PC-9 (cell line): Measurements from ENCODE around the gene CXorf49B. TPM values are rescaled to one million over a fixed set of nuclear protein-coding genes. Genes with fewer than 3 reads are reported as not detected.
"Not testable (repeated sequence)": the region's sequence is repeated elsewhere in the genome, so short reads cannot be mapped to it uniquely, and the experiment has no call there.

Experiments
- Bru-seq: library from RNA; stranded (reverse); fragments of 400-500 nt; gene quantifications from one replicate; lab custom pipeline; 2021; lab: Mats Ljungman, UMichigan
- BruChase-seq, 2 experiments: library from RNA; stranded (reverse); fragments of 400-500 nt; gene quantifications; one replicate each; lab custom pipeline; 2021; lab: Mats Ljungman, UMichigan
- BruUV-seq: library from RNA; stranded (reverse); fragments of 400-500 nt; replicated peaks from 2 replicates; lab custom pipeline; 2021; lab: Mats Ljungman, UMichigan
- CTCF ChIA-PET: fragments of 300-600 bp; sonication (Branson Sonifier 250); formaldehyde crosslinking; loops from one replicate; lab custom pipeline; 2022; ENCODE audit warnings: antibody characterized with exemption; lab: Charles Lee
- POLR2A ChIA-PET: fragments of 300-600 bp; sonication (Branson Sonifier 250); formaldehyde crosslinking; loops from one replicate; lab custom pipeline; 2022; ENCODE audit warnings: antibody characterized with exemption; ENCODE audit not compliant: unreplicated experiment; lab: Charles Lee
- DNase-seq, 2 experiments: peaks; one replicate each; pipeline versions ENCODE4 v3.0.0 to v3.0.0-alpha.2; 2015 to 2022; ENCODE audit warnings: mixed read lengths in 1 of 2
- H2AFZ ChIP-seq: fragments of 200-600 bp; sonication (generic); 2 replicates; pipeline ENCODE4 v1.8.1; 2017; ENCODE audit warnings: antibody characterized with exemption
- H3F3A ChIP-seq: fragments of 200-600 bp; sonication (generic); 2 replicates; pipeline ENCODE4 v1.8.1; 2017; ENCODE audit warnings: antibody characterized with exemption, mild to moderate bottlenecking, low read depth; ENCODE audit not compliant: insufficient read depth
- H3K27ac ChIP-seq: fragments of 200-600 bp; sonication (generic); 2 replicates; pipeline ENCODE4 v1.6.1; 2016; ENCODE audit warnings: mixed run types
- H3K27me3 ChIP-seq: fragments of 200-600 bp; sonication (generic); 2 replicates; pipeline ENCODE4 v1.6.1; 2016; ENCODE audit warnings: low read depth, mixed run types; ENCODE audit not compliant: insufficient read depth
- H3K36me3 ChIP-seq: fragments of 200-600 bp; sonication (generic); 2 replicates; pipeline ENCODE4 v1.6.1; 2016; ENCODE audit warnings: low read depth, mixed run types
- H3K4me1 ChIP-seq: fragments of 200-600 bp; sonication (generic); replicated peaks from 2 replicates; pipeline ENCODE4 v1.6.1; 2016; ENCODE audit warnings: mixed run types; ENCODE audit not compliant: insufficient read depth
- H3K4me2 ChIP-seq: fragments of 200-600 bp; sonication (generic); 2 replicates; pipeline ENCODE4 v1.6.1; 2017; ENCODE audit warnings: mixed run types
- H3K4me3 ChIP-seq: fragments of 200-600 bp; sonication (generic); 2 replicates; pipeline ENCODE4 v1.6.1; 2016; ENCODE audit warnings: mixed run types
- H3K79me2 ChIP-seq: fragments of 200-600 bp; sonication (generic); 2 replicates; pipeline ENCODE4 v1.6.1; 2017; ENCODE audit warnings: low read depth, mixed run types
- H3K9me2 ChIP-seq: fragments of 200-600 bp; sonication (generic); 2 replicates; pipeline ENCODE4 v1.8.1; 2017; ENCODE audit warnings: mild to moderate bottlenecking; ENCODE audit not compliant: insufficient read depth
- H3K9me3 ChIP-seq: fragments of 200-600 bp; sonication (generic); 2 replicates; pipeline ENCODE4 v1.8.1; 2016; ENCODE audit warnings: low read depth; ENCODE audit not compliant: insufficient read depth
- H4K20me1 ChIP-seq: fragments of 200-600 bp; sonication (generic); 2 replicates; pipeline ENCODE4 v1.8.1; 2017; ENCODE audit not compliant: insufficient read depth
- intact Hi-C: fragments of 100-400 bp; cut with micrococcal nuclease; formaldehyde crosslinking; loops from one replicate; pipeline ENCODE4 v1.10.0; 2022; ENCODE audit not compliant: unreplicated experiment
- long read RNA-seq: library from polyadenylated mRNA; stranded (forward); transcript quantifications from one replicate; pipeline ENCODE4 v2.0.0, GENCODE V29; 2022
- total RNA-seq: library from RNA; stranded (reverse); gene quantifications from 2 replicates; pipeline ENCODE4 v1.2.3, GENCODE V29; 2021

The CXorf49B gene
- total RNA-seq, result not detected in 2 replicates
- Bru-seq, nascent RNA, result not detected
- not detected for BruChase-seq, experiment 1, labeled RNA remaining after a 2-hour chase
- BruChase-seq, experiment 2, labeled RNA remaining after a 6-hour chase, result not detected
- long read RNA-seq, result 0 reads

DNA sequence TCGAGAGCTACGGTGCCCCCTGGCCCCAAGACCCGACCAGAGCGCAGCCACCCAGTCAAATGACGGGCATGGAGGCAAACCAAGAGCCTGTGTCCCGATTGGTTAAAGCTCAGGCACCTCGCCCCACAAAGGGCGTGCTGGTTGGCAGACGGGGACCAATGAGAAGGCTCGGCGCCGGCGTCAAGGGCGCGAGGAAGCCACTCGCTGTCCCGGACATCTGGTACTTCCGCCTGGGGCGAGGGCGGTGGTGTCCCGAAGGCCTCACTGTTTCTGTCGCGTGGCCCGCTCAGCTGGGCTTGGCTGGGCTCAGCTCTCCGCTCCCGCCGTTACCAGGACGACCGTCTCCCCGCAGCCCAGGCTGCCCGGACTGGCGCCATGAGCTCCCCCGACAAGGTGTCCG, at the start of gene CXorf49B:
CXorf49B (plus strand) TSS at position 301 of the 400 bp plus-strand sequence; CDS start at position 376, 75 bp downstream.
- DNase-seq, intact Hi-C loops, H3K4me1 ChIP-seq, H3K27ac ChIP-seq, H3K4me2 ChIP-seq, BruUV-seq, POLR2A ChIA-PET, H3K27me3 ChIP-seq, H4K20me1 ChIP-seq, H3K9me2 ChIP-seq, H3K36me3 ChIP-seq, H3K9me3 ChIP-seq, H3F3A ChIP-seq, CTCF ChIA-PET, H2AFZ ChIP-seq, H3K79me2 ChIP-seq, H3K4me3 ChIP-seq: not testable (repeated sequence)

GRCh38 chrX:71714064-71714463, 49.1 kb upstream of the CXorf49B start:
- H3K9me2 ChIP-seq, H2AFZ ChIP-seq, H3K79me2 ChIP-seq, H3K4me1 ChIP-seq, H3K27ac ChIP-seq, H3F3A ChIP-seq, H3K4me2 ChIP-seq, CTCF ChIA-PET, BruUV-seq, POLR2A ChIA-PET, H3K9me3 ChIP-seq, H4K20me1 ChIP-seq, H3K36me3 ChIP-seq, DNase-seq, H3K4me3 ChIP-seq, intact Hi-C loops, H3K27me3 ChIP-seq: not testable (repeated sequence)

- H3K9me3 ChIP-seq, H3K4me3 ChIP-seq, H4K20me1 ChIP-seq, DNase-seq, BruUV-seq, H3F3A ChIP-seq, intact Hi-C loops, H2AFZ ChIP-seq, H3K4me2 ChIP-seq, H3K36me3 ChIP-seq, H3K79me2 ChIP-seq, H3K27ac ChIP-seq, H3K27me3 ChIP-seq, H3K9me2 ChIP-seq, CTCF ChIA-PET, H3K4me1 ChIP-seq, POLR2A ChIA-PET: not testable (repeated sequence)
These were observed 47.6 kb upstream of the CXorf49B start for GRCh38 chrX:71715551-71715950.

DNA sequence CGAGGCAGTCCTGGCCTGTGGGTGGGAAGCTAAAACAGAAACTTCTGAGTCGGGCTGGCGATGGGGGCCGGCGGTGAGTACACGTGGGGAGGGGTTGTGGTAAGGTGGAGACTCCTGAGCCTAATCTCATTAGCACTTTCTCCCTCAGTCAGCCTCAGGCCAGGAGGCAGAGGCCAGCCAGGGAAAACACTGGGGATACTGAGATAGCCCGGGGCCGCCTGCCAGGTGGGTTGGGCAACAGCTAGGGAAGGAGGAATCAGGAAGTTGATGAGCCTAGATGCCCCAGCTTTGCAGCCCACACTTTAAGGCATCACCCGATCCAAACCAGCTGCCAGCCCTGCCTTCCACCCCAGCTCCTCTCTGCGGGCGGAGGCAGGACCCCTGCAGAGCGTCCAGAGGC, 46.8 kb upstream of the CXorf49B start:
- BruUV-seq, POLR2A ChIA-PET: not testable (repeated sequence)

GRCh38 chrX:71718185-71718584, 45.0 kb upstream of the CXorf49B start, which contains the start of gene CXorf49:
CXorf49 (minus strand) TSS chrX:71718285; CDS start chrX:71718151, 134 bp downstream.
- H3K9me3 ChIP-seq, result not testable (repeated sequence)

More for the DNA sequence above, 46.8 kb upstream of the CXorf49B start:
- H3K4me2 ChIP-seq, H3K79me2 ChIP-seq, H3K27me3 ChIP-seq, H3K9me3 ChIP-seq, H4K20me1 ChIP-seq, H3K4me1 ChIP-seq, DNase-seq, H3K27ac ChIP-seq, H3K4me3 ChIP-seq, H3F3A ChIP-seq, intact Hi-C loops, H3K9me2 ChIP-seq, CTCF ChIA-PET, H3K36me3 ChIP-seq, H2AFZ ChIP-seq: not testable (repeated sequence)

GRCh38 chrX:71719195-71719594, 44.0 kb upstream of the CXorf49B start:
- H2AFZ ChIP-seq, H4K20me1 ChIP-seq, H3K9me2 ChIP-seq, H3K36me3 ChIP-seq, POLR2A ChIA-PET, H3K27ac ChIP-seq, H3K4me2 ChIP-seq, H3K79me2 ChIP-seq, intact Hi-C loops, H3F3A ChIP-seq, CTCF ChIA-PET, BruUV-seq, H3K27me3 ChIP-seq, H3K4me1 ChIP-seq, H3K9me3 ChIP-seq, H3K4me3 ChIP-seq, DNase-seq: not testable (repeated sequence)

More at GRCh38 chrX:71718185-71718584, 45.0 kb upstream of the CXorf49B start, which contains the start of gene CXorf49:
- H3K4me2 ChIP-seq, H2AFZ ChIP-seq, intact Hi-C loops, H3K27ac ChIP-seq, H3K36me3 ChIP-seq, H4K20me1 ChIP-seq, H3K4me3 ChIP-seq, DNase-seq, H3K9me2 ChIP-seq, H3K27me3 ChIP-seq, H3K4me1 ChIP-seq, CTCF ChIA-PET, POLR2A ChIA-PET, H3F3A ChIP-seq, H3K79me2 ChIP-seq, BruUV-seq: not testable (repeated sequence)

GRCh38 chrX:71720289-71720886, 42.8 kb upstream of the CXorf49B start:
- H3K9me2 ChIP-seq, H2AFZ ChIP-seq, H3K4me3 ChIP-seq, DNase-seq, H3F3A ChIP-seq, BruUV-seq, H3K4me1 ChIP-seq, CTCF ChIA-PET, H3K9me3 ChIP-seq, H4K20me1 ChIP-seq, H3K27me3 ChIP-seq, H3K36me3 ChIP-seq, H3K79me2 ChIP-seq, intact Hi-C loops, H3K4me2 ChIP-seq, POLR2A ChIA-PET, H3K27ac ChIP-seq: not testable (repeated sequence)
